ENCODE data around the gene RAD51B.

The RAD51B gene

DNA sequence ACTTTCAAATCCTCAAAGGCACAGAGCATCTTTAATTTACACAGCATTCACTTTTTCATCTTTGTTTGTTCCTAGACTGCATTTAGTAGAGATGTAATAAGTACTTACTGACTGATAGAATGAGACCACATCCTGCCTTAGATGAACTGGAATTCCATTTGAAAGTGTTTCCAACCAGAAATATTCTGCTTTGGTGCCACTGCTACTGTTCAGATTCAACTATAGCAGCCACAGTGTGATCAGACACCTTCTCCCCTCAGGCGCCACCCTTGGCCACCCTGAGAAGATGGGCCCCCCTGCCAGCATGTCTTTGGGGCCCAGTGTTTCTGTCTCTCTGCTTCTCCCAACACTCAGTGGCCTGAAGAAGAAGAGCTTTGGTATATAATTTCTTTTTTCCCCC is 449.1 kb downstream of the RAD51B start:
- H3K4me3 ChIP-seq (ENCODE audit: low read length): no peak overlapping the region
- TF ChIP-seq ZNF274 (IDR thresholded peaks at IDR 0.05; ENCODE audit: low read depth, low read length): no peak

DNA sequence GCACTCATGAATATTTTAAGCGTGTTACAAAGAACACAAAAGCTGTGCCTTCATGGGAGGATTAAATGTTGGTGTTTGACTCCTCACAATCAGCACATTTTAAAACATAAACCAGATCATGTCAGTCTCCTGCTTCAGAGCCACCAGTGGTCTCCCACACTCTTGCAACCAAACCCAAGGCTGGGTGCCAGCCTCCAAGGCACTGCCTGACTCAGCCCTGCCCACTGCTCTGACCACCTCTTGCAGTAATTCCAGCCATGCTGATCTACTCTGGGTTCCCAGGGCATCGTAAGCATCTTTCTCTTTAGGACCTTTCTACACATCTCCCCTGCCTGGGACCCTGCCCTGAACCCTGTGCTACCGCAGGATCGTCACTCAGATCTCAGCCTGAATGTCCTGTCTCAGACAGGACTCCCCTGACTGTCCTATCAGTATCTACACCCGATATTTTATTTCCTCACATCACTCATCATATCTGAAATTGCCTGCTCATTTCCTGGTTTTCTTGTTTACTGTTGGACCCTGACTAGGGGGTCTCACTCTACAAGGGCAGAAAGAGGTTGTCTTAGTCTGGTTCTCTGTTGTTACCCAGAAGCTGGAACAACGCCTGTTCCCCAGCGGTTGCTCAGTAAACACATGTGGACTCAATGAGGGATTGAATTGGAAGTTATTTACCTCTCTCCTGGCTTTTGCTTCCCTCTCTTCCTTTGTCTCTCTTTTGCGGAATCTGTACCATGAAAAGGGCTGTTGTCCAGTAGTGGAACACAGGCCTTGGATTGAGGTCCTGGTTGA is 449.8 kb downstream of the RAD51B start:
- no peak overlapping the region for H3K4me3 ChIP-seq (ENCODE audit: low read length)

DNA sequence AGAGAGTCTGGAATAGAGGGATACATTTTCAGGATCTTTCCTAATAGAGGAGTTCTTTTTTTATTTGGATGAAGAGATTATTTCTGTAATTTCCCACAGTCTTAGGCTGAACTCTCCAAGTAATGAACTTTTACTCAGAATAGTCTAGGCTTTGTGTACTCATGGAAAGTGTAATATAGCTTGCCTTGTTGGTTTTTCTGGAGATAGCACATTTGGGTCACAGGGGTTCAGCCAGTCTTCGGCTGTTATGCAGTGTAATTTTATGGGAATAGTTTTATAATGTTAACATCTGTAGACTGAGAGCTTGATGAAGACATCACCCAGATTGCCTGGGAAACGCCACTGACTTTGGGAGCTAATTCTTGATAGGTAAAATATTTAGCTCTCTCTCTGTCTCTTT is 450.8 kb downstream of the RAD51B start:
- no peak for TF ChIP-seq ZNF274 (IDR thresholded peaks at IDR 0.05; ENCODE audit: low read depth, low read length)
- no peak overlapping the region for H3K4me3 ChIP-seq (ENCODE audit: low read length)

More for the DNA sequence above, 449.8 kb downstream of the RAD51B start:
- no peak for TF ChIP-seq ZNF274 (IDR thresholded peaks at IDR 0.05; ENCODE audit: low read depth, low read length)

DNA sequence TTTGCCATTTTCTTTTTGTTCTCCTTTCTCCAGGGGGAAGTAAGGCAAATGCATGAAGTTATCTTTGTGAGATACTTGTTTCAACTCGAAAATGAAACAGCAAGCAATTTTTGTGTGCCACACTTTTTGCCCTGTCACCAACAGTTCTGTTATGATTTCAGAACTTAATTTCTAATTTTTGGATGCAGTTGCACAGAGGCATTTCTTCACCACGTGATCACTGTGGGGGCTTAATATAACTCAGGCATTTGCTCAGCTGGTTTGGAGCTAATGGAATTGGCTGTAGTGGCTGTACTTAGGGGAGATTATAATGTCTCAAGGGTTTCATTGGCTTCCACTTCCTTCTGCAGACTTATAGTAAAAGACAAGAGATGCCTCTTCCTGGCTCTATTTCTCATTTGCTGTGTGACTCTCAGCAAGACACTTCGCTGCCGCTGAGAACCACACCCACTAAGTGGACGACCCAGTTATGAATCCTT is 452.4 kb downstream of the RAD51B start:
- no peak overlapping the region for H3K4me3 ChIP-seq (ENCODE audit: low read length)
- TF ChIP-seq ZNF274 (IDR thresholded peaks at IDR 0.05; ENCODE audit: low read depth, low read length): no peak

DNA sequence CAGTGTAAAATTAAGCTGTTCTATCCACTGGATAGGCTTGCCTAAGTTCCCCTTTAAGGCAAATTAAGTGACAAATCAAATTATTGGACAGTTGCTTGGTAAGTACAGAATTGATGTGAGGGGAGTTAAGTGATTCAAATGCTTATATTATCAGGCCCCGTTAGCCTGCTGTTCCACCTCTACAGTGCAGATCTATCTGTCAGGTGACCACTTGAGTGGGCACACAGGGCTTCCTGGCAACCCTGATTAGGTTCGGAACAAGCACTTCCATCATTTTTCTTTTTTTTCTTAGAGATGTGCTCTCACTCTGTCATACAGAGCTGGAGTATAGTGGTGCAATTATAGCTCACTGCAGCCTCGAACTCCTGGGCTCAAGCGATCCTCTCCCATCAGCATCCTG is 453.8 kb downstream of the RAD51B start:
- no peak for TF ChIP-seq ZNF274 (IDR thresholded peaks at IDR 0.05; ENCODE audit: low read depth, low read length)
- H3K4me3 ChIP-seq (ENCODE audit: low read length): no peak overlapping the region

DNA sequence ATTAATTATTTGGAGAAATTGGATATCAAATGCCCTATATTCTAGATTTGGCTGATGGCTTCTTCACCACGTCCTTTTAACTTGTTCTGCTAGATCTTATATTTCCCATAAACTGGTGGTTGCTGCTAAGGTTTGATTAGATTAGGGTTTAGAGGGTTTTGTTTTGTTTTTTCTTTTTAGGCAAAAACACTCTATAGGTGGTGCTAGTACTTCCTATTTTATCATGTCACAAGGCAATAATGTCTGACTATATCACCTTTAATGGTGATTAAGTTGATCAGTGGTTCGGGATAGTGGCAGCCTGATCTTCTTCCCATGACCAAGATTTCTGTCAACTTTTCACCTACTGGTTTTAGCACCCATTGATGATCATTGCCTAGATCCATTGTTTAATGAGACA is 455.1 kb downstream of the RAD51B start:
- TF ChIP-seq ZNF274 (IDR thresholded peaks at IDR 0.05; ENCODE audit: low read depth, low read length): no peak
- H3K4me3 ChIP-seq (ENCODE audit: low read length): no peak overlapping the region

DNA sequence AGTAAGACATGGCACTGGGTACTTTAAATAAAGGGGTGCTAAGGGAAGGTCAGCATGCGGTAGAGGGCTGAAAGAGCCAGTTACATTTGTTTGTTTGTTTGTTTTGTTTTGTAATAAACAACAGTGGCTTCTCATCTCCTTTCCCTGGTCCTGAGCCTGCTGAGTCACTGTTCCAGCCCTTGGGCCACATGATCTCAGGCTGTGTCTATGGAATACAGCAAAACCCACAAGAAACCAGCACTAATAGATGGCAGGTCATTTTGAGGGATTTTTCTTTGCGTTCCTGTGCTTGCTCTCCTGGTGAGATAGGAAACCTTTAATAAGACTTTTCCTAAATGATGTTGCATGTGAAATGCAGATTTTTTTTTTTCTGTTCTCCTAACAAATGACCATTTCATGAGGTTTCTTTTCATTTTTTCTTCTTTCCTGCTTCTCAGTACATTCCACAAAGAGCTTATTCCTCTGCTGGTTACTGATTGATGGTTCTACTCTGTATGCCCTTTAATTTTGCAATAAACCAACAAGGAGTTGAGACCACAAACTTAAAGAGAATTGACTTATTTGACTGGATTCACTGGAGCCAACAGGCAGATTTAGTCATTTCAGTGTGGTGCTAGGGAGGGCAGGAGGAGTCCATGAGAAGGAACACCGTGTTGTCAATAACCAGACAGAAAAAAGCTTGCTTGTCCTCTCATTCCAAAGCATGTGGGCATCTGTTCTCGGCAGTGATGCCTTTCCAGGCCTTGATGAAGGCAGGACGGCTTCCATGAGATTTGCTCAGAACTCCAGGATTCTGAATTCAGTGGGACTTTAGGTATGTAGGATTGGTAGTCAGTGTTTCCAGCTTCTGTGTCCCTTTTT is 459.2 kb downstream of the RAD51B start:
- TF ChIP-seq ZNF274 (IDR thresholded peaks at IDR 0.05; ENCODE audit: low read depth, low read length): no peak
- peak overlapping the region; percentile 66; the same call in 1 of the 2 replicates for H3K4me3 ChIP-seq (ENCODE audit: low read length)

DNA sequence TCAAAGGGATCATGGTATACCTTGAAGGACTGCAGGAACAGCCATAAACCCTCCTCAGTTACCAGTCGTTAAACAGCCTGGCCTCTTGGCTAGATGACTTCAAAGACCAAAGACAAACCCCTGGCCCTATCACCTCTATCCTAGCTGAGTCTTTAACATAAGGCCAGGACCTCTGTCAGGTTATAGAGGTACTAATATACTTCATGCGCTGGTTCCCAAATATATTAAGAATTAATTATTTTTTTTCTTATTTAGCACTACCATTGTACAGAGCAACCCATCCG is 459.8 kb downstream of the RAD51B start:
- H3K4me3 ChIP-seq (ENCODE audit: low read length): peak overlapping the region; percentile 66
- TF ChIP-seq ZNF274 (IDR thresholded peaks at IDR 0.05; ENCODE audit: low read depth, low read length): no peak

DNA sequence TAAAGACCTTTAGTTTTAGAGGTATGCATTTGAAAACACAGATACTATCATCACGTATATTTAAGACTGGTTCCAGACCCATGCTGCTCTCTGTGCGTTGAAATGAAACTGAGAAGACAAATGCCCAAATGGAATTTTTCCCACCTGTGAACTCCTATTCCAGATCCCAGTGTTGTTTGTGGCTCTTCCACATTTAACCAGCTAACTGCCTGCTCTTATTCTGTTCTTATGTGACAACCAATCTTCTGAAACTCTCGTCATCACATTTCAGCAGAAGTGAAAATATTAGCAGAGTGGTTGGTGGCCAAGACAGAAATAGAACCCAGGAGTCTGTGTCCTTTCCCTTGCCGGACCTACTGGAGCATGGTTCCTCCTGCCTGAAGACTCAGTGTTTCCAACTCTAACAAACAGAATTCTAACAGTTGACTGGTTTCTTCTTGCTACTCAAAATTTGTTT is 460.2 kb downstream of the RAD51B start:
- peak overlapping the region; percentile 66 for H3K4me3 ChIP-seq (ENCODE audit: low read length)
- no peak for TF ChIP-seq ZNF274 (IDR thresholded peaks at IDR 0.05; ENCODE audit: low read depth, low read length)

DNA sequence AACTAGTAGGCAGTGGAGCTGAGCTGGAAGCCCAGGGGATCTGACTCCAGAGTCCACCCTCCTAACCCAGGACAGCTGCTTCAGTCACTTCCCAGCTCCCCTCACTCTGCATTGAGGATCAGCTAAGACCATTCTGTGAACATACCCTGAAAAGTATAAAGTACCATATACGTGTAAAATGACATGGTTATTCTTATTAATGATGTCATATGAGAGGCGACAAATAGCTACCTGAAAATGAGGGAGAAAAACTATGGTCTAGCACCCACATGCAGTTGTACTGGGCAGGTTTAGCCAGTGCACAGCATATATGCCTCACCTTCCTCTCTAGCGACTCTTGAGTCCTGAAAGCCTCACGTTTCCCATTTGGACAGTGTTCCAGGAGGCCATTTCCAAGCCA is 461.9 kb downstream of the RAD51B start:
- H3K4me3 ChIP-seq (ENCODE audit: low read length): no peak overlapping the region

DNA sequence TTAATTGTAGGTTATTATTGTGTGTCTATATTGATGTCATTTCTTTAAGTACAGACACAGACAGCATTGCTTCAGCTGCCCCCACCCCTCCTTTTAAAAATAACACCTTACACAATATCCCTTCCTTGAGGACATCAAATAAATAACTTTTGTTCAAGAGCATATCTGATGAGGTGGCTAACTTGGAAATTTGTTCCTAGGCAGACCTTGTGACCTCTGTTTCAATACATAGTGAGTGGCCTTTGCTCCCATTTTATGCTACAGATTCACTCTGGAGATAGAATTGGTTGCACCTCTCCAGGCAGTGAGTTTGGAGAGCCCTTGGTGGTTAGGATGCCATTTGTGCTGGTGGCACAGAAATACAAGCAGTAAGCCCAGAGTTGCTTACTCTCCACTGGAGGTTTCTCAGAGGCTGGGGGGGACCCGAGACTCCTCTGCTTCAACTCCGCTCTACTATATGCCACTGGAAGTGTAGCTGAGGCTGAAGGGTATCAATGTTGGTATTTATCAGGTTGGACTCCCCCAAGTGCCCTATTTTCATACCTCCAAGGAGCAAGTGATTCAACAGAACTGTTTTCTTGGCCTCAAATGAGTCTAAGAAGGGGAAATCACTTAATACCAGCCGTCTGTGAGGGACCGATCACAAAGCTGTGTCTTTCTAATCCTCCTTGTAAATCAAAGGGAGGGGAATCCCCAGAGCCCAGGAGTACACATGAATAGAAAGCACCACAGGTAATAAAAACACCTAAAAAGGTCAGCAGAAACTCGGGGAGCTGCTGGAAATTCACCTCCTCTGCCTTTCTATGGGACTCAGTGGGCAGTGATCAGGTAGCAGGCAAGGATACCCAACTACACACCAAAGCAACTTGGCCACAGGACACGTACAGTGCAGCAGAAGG is 463.1 kb downstream of the RAD51B start:
- no peak for TF ChIP-seq ZNF274 (IDR thresholded peaks at IDR 0.05; ENCODE audit: low read depth, low read length)
- H3K4me3 ChIP-seq (ENCODE audit: low read length): peak overlapping the region; percentile 28; the same call in 1 of the 2 replicates

More for the DNA sequence above, 461.9 kb downstream of the RAD51B start:
- no peak for TF ChIP-seq ZNF274 (IDR thresholded peaks at IDR 0.05; ENCODE audit: low read depth, low read length)

DNA sequence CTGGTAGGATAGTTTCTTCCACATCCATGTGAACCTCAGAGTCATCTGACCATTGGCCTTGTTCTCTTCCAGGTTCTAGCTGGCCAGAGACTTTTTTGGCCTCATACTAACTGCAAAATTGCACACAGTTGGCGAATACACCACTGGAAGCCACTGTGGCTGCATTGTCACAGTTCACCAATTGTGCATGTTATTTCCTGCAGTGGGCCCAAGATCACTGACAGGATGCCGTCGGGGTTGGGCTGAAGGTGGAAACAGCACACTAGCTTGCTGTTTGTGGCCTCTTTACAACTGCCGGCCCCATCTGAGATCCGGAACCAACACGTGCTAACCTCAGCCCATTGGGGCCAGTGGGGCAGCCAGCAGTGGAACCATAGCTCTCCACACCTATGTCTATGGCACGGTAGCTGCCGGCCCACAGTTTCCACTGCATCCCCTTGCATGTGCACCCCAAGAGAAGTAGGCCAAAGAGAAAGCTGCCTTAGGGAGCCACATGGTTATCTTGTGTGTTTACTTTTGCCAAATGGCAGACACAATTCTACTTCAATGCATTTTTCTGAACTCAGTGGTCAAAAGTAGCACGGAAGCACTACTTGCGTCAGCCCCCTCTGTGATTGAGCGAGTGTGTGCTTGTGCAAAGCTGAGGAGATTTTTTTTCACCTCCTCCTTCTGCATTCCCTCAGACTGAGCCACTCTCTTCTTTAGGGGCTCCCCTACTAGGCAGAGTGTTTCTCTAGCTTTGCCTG is 464.0 kb downstream of the RAD51B start:
- no peak for TF ChIP-seq ZNF274 (IDR thresholded peaks at IDR 0.05; ENCODE audit: low read depth, low read length)
- H3K4me3 ChIP-seq (ENCODE audit: low read length): peak overlapping the region; percentile 28; the same call in 1 of the 2 replicates

DNA sequence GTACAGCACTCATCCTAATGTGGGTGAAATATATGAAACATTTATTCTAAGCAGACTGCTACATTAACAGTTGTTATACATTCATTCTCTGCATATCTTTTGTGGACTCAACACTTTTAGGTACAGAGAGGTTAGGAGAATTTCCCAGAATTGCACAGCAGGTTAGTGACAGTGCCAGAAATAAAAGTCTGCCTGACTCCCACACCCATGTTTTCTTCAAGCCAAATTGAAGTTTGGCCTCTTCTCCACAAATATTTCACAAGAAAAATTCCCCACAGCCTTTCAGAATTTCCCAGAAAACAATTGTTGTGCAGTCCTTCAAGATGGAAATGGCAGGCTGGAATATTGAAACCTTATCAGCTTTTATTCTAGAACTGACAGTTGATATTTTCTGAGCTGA is 464.8 kb downstream of the RAD51B start:
- no peak for TF ChIP-seq ZNF274 (IDR thresholded peaks at IDR 0.05; ENCODE audit: low read depth, low read length)
- H3K4me3 ChIP-seq (ENCODE audit: low read length): no peak overlapping the region
